Hair follicular keratinocyte (primary cell): ENCODE results near the gene ZBTB40. TPM values are rescaled to one million over a fixed set of nuclear protein-coding genes. Genes with fewer than 3 reads are reported as not detected.

Experiments used
- total RNA-seq: library from RNA; depleted of rRNA; stranded (reverse); fragments of >200 nt; gene quantifications from 2 replicates; pipeline ENCODE4 v1.2.3, GENCODE V29; 2015

Gene ZBTB40, protein sequence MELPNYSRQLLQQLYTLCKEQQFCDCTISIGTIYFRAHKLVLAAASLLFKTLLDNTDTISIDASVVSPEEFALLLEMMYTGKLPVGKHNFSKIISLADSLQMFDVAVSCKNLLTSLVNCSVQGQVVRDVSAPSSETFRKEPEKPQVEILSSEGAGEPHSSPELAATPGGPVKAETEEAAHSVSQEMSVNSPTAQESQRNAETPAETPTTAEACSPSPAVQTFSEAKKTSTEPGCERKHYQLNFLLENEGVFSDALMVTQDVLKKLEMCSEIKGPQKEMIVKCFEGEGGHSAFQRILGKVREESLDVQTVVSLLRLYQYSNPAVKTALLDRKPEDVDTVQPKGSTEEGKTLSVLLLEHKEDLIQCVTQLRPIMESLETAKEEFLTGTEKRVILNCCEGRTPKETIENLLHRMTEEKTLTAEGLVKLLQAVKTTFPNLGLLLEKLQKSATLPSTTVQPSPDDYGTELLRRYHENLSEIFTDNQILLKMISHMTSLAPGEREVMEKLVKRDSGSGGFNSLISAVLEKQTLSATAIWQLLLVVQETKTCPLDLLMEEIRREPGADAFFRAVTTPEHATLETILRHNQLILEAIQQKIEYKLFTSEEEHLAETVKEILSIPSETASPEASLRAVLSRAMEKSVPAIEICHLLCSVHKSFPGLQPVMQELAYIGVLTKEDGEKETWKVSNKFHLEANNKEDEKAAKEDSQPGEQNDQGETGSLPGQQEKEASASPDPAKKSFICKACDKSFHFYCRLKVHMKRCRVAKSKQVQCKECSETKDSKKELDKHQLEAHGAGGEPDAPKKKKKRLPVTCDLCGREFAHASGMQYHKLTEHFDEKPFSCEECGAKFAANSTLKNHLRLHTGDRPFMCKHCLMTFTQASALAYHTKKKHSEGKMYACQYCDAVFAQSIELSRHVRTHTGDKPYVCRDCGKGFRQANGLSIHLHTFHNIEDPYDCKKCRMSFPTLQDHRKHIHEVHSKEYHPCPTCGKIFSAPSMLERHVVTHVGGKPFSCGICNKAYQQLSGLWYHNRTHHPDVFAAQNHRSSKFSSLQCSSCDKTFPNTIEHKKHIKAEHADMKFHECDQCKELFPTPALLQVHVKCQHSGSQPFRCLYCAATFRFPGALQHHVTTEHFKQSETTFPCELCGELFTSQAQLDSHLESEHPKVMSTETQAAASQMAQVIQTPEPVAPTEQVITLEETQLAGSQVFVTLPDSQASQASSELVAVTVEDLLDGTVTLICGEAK
- 5.5 TPM in 2 replicates for total RNA-seq

DNA sequence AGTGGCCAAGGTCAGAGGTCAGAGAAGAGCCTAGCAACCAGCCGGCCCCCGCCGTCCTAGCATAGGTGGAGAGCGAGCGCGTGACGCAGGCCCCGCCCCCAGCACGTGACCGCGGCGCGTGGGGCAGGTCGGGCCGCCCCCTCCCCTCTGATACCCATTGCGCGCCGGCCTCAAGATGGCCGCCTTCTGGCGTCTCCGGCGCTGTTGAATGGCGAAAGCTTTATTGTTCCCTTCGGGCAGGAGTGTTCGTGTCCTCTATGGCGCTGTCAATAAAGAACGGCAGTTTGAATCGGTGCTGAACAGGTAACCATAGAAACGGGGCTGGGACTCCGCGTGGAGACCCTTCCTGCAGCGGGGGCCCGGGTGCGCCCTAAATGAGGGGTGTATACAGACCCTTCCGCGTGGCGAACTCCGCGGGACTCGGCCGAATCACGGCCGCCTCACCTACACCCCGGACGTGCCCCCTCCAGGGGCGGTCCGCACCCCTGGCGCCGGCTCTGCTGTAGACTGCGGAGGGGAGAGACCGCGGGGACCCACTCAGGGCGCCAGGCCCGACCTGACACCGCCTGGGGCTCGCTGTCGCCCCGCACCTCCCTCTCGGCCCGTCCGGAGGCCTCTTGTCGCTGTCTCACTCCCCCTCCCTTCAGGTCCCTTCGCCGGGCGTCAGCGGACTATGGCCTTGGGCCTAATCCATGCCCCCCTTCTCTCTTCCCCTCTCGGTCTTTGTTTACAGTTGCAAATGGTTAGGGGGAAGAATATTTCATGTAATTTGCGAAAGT, at the start of gene ZBTB40:
Gene ZBTB40, plus strand, starts transcription at position 150 of the 779 bp plus-strand sequence. CDS start 38,098 bp downstream, outside the sequence.

GRCh38 chr1:22562584-22563583, 111.2 kb downstream of the ZBTB40 start, which contains the start of gene EPHA8:
EPHA8 (plus strand) TSS chr1:22563489; CDS start chr1:22563636, 147 bp downstream.

Other genes starting within 250 kb of the ZBTB40 start
- gene EPHA8, start 111.6 kb downstream of the ZBTB40 start, total RNA-seq: 0.04 TPM in 1 of 2 replicates, not detected in the other
- not detected in 2 replicates for gene C1QA, start 184.8 kb downstream of the ZBTB40 start, total RNA-seq
- not detected in 2 replicates for gene C1QC, start 191.8 kb downstream of the ZBTB40 start, total RNA-seq
- gene C1QB, start 201.4 kb downstream of the ZBTB40 start, total RNA-seq: not detected in 2 replicates